ENCODE measurements around the gene NPPC.
"Not testable (repeated sequence)": the region's sequence is repeated elsewhere in the genome, so short reads cannot be mapped to it uniquely, and the experiment has no call there.

Gene NPPC, protein sequence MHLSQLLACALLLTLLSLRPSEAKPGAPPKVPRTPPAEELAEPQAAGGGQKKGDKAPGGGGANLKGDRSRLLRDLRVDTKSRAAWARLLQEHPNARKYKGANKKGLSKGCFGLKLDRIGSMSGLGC

DNA sequence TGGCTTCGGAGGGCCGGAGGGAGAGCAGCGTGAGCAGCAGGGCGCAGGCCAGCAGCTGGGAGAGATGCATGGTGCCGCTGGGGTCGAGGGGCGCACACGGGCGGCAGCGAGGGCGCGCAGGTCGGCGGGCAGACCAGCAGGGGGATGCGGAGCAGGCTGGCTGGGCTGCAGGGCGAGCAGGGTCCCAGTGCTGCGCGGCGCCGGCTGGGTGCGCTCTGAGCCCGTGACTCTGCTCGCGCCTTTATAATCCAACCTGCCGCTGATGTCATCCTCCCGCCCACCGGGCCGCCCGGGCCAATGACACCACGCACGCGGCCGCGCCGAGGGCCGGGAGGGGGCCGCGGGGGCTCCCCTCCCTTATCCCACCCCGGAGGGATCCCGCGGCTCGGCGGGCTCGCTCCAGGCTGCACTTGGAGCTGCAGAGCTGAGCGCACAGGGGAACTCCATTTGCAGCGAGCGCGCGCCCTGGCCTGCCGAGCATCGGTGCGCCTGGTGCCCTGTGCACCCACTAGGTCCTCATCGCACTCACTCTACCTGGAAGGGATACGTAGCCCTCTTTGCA lies at the start of gene NPPC:
TSS of gene NPPC (minus strand) at position 217 of the 562 bp plus-strand sequence. CDS start at position 70, 147 bp downstream.
- DNase-seq, result no peak

DNA sequence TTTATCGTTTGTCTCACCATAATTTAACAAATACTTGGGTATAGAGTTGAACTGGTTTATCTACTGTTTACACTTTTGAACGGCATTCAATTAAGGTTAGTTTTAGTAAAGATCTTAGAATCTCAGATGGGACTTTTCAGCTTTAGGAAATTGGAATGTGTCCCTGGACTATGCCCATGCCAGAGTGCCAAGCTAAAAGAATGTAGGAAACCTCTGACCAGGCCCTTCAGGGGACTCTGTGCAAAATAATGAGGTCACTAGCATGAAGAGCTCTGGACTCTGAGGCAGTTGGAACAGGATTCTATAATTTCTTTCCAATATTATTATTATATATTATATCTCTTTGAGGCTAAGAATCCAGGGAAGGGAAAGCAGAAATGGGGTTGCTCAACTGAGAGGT lies 48.8 kb upstream of the NPPC start:
- no peak for DNase-seq

DNA sequence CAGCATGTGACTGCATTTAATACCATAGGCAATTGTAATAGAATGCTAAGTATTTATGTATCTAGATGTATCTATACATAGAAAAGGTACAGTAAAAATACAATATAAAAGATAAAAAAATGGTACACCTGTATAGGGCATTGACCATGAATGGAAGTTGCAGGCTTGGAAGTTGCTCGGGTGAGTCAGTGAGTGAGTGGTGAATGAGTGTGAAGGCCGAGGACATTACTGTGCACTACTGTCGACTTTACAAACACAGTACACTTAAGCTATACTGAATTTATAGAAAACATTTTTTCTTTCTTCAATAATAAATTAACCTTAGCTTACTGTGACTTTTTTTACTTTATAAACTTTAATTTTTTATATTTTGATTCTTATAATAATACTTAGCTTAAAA lies 44.3 kb upstream of the NPPC start:
- no peak for DNase-seq

DNA sequence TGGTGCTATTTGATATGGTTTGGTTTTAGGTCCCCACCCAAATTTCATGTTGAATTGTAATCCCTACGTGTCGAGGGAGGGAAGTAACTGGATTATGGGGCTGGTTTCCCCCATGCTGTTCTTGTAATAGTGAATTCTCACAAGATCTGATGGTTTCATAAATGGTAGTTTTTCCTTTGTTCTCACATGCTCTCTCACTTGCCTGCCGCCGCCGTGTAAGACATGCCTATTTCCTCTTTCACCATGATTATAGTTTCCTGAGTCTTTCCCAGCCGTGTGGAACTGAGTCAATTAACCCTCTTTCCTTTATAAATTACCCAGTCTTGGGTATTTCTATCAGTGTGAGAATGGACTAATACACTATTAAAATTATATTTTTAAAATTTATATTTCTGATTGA lies 42.6 kb upstream of the NPPC start:
- DNase-seq, result no peak

DNA sequence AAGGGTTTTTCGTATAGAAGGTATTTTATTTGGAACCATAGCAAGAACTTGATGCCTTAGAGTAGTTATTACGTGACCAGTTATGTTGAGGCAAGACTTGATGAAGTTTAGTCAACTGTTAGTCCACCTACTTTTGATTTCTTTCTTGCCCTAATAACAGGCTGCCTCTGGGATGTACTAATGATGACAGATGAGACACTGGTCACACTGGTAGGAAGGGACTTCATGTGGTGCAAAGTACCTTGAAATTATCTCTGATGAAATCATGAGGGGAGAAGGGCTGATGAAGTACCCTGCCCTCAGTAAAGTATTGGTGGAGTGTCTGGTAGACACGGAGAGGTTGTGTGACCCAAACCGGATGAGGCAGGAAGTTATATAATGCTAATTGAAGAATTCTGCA lies 40.7 kb upstream of the NPPC start:
- no peak for DNase-seq

DNA sequence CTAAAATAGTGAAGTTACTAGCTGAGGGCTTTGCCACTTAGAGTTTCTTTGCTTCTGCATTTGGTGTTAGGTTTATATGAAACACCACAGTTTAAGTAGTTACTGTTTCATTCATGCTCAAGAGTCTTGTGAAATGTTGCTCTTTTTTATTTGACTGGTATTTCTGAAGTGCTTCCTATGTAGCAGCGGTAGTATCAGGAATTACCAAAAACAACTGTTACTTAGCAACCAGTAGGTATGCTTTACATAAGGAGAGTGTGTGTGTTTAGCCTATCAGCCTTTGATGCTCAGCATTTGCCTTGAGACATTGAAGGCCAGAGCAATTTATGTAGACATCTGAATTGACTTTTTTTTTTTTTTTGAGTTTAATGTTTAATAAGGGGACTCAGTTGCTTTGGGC lies 38.9 kb upstream of the NPPC start:
- no peak for DNase-seq

DNA sequence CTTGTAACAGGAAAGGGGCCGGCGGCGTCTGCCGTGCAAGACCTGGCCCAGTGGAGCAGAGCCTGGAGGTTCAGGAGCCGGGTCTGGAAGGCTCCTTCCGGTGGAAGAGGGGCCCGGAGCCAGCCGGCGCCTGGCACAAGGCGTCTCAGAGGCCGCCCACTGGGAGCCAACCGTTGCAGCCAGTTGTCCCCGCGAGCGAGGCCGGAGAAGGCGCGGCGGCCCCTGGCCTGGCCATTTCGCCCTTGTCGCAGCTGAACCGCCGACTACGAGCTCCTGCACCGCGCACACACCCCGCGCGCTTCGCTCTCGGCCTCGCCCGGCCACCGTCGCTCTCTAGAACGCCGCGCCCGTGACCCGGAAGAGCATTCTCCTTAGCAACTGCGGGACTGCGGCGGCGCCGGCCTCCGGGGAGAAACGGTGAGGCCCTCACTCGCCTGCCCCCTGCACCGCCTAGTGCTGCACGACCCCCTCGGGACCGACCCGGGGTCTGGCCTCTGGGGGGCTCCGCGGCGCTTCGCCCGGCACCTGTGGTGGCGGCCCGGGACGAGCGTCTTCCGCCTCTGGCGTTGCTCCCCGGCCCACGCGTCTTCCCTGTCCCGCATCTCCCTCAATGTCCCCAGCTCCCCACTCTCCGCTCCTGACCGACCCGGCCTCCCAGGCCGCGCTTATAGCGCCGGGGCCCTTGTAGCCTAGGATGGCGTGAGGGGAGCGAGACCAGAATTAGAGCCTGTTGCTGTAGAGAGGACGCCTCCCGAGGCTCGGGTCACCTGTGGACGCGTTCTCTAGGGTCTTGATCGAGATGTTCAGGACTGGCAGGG lies 35.4 kb upstream of the NPPC start, which contains the start of gene DIS3L2:
TSS of gene DIS3L2 (plus strand) at position 365 of the 818 bp plus-strand sequence. CDS start 53,215 bp downstream, outside the sequence.
- peak; percentile 2 for DNase-seq

DNA sequence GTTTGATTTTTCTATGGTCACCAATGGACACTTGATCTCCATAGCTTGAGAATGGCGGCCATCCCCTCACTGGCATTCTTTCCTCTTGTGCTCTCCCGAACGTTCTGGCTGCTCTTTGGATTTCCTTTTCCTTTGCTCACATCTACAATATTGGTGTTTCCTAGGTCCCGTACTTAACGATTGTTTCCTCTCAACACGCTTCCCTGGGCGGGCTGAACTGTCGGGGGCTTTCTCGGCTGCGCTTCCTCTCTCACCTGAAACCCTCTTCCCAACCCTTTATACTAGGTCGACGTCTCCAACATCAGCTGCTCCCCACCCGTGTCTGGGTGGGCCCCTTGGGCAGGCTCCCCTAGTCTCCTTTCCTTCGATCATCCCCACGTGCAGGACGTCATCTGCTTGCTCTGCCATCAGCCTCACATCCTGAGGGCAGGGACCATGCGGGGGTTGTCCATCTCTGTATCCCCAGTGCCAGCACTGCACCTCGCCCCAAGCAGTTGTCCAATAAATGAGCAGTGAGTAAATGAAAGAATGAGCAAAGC lies 34.7 kb upstream of the NPPC start:
- DNase-seq, result no peak

DNA sequence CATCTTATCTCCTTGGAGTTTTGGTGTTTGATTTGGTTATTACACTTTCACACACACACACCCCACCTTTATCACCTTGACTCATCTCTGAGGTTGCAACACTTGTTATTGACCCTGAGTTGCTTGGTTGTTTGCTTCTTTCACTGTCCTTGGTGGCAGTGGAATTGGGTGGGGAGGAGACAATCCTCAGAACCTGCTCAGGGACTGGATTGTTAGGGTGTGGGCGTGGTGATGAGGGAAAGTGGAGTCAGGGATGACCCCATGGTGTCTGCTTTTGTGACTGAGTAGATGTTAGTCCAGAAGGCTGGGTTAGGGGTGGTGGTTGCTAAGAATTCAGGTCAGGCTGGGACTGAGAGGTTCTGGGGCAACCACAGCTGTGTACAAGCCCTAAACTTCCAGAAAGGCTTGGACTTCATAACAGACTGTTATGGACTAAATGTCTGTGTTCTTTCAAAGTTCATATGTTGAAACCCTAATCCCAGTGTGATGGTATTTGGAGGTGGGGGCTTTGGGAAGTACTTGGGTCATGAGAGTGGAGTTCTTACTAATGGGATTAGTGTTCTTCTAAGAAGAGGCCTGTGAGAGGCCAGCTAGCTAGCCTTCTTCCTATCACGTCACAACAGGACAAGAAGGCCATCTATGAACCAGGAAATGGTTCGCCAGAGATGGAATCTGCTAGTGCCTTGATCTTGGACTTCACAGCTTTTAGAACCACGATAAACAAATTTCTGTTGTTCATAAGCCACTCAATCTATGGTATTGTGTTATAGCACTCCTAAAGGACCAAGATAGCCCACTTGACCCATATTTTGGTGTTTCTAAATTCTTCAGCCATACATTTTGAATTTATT lies 31.9 kb upstream of the NPPC start:
- no peak for DNase-seq

DNA sequence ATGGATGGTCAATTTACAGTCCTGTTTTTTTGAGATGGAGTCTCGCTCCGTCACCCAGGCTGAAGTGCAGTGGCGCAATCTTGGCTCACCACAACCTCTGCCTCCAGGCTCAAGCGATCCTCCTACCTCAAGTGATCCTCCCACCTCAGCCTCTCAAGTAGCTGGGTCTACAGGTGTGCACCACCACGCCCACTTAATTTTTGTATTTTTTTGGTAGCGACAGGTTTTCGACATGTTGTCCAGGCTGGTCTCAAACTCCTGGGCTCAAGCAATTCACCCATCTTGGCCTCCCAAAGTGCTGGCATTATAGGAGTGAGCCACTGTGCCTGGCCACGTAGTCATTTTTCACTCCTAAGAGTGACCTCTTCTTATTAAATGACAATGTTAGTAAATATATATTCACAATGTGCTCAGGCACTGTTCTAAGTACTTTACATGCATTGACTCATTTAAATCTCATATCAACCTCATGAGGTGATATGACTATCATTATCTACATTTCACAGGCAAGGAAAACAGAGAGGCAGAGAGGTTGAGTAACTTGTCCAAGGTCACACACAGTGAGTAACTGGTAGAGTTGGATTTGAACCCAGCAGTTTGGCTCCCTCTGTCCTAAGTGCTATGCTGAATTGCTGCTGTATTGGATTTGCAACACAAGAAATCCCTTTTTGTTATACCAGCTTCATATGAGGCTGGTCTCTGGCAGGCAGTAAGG lies 29.7 kb upstream of the NPPC start:
- no peak for DNase-seq

DNA sequence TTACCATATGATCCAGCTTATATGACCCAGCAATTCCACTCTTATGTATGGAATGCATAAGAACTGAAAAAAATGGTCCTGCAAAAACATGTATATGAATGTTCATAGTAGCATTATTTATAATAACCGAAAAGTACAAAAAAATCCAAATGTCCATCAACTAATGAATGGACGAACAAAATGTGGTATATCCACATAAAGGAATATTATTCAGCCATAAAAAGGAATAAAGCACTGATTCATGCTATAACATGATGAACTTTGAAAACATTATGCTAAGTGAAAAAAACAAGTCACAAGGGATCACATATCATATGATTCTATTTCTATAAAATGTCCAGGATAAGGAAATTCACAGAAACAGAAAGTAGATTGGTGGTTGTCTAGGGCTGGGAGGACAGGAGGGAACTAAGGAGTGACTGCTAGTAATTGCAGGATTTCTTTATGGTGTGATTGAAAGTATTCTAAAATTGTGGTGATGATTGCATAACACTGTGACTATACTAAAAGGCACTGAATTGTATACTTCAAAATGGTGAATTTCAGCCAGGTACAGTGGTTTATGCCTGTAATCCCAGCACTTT lies 25.3 kb upstream of the NPPC start:
- no peak for DNase-seq

DNA sequence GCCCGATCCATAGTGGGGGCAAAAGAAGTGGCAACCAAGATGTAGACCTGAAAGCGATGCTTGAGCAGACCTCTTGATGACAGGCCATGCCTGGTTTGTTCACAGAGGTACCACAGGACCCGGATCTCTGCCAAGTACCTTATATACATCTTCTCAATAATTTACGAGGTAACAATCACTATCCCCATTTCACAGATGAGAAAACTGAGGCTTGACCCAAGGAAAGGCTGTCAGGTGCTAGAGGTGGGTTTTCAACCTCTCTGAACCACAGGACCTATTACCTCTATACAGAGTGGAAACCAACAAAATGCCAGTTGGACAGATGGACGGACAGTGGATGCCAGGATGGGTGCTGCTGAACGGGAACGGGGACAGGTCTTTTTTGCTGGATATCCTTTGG lies 21.5 kb upstream of the NPPC start:
- DNase-seq, result no peak

DNA sequence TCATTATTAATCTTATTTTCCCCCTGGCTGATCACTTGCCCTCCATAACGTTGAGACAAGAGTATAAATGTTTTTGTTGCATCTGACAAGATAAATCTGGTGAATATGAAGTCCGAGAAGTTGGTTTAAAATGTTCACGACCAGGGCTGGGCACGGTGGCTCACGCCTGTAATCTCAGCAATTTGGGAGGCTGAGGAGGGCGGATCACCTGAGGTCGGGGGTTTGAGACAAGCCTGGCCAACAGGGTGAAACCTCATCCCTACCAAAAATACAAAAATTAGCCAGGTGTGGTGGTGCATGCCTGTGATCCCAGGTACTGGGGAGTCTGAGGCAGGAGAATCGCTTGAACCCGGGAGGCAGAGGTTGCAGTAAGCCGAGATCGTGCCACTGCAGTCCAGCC lies 20.9 kb upstream of the NPPC start:
- DNase-seq, result not testable (repeated sequence)

DNA sequence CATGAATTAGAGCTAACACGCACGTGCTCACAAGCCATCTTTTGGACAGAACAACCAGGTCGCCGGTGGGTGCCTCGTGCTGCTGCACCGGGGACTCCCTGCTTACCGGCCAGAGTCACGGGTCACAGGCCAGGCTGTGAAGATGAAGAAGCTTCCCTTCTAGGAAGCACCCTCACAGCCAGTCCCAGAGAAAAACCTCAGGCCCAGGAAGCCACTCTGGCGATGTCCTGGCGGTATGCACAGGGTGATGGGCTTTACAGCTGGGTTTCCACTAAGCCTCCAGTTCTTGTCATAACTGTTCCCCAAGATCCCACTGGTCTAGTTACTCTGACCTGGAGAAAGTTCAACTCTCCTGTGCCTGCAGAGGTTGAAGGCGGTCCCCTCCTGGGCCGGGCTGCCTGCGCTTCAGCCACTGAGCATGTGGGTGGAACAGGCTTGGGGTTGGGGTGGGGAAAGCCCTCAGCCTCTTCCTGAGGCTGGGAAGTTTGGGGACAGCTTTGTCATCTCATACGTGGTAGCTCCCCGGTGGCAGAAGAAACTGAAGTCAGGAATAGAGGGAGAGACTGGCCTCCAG lies 20.1 kb upstream of the NPPC start:
- no peak for DNase-seq

DNA sequence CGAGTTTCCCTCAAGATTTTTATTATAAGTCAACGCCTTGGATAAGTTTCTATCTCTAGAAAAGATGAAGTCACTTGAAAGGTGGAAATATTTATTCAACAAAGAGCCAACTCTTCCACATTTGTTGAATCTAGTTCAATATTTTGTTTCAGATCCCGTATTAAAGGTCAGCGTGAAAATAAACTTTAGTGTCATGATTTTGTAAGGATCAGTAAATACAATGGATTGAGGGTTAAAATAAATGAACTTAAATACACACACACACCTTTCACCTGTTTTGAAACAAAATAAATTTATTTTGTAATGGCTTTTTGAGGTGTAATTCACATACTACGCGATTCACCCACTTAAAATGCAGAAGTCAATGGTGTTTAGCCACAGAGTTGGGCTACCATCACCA lies 16.0 kb upstream of the NPPC start:
- no peak for DNase-seq

DNA sequence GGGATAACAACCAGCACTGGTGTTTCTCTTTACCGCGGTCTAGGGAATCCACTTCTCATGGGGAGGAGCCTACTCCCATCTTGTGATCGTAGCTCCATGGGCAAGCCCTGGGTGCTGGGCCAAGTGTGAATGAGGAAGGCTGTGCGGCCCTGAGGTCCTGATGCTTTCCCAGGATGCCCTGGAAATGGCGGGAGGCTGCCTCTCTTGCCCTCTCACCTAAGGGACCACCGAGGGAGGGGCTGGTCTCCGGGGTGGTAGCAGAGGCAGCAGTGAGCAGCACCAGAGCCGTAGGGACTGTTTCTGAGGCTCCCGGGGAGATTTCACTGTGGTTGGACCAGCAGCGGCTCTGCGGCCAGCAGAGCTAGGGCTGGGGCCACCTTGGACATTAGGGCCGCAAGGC lies 15.5 kb upstream of the NPPC start:
- no peak for DNase-seq

DNA sequence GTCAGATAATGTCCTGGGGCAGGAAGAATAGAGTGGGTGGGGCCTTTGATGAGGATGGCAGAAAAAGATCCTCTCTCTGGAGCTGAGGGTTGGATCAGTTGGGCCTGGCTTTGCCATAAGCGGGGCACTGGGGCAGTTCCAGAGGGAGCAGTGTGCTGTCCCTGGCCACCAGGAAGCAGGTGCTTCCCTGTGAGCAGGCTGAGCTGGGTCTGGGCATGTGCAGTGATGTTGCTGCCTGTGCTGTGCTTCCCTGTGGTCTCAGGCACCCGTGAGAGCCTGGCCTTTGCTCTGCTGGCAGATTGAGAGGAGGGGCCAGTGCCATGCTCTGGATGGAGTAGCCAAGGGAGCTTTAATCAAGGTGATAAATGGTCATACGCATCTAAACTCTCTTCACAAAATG lies 14.6 kb upstream of the NPPC start:
- DNase-seq, result no peak

DNA sequence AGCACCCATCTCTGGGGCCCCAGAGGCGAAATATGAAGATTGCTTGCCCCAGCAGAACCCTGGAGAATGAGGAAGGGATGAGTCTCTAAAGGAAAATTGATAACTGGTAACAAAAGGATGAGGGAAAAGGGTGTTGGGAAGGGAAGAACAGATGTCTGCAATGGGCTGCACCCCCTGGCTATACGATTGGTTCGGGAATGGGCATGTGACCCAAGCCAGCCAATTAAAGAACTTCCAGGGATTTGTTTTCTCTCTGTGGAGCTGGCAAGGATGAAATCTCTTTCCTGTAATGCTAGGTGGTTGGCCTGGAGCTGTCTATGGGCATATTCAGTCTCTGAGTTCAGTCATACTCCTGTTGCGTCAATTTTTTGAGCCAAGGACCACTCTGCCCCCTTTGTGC lies 12.8 kb upstream of the NPPC start:
- no peak for DNase-seq

DNA sequence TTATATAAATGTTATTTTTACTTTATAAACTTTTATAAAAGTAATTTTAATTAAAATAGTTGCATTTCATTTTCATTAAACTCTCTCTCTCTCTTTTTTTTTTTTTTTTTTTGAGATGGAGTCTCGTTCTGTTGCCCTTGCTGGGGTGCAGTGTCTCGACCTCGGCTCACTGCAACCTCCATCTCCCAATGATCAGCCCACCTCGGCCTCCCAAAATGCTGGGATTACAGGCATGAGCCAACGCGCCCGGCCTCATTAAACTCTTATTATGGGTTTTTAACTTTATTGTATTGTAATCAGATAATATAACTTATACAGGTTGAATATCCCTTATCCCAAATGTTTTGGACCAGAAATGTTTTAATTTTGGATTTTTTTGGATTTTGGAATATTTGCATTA lies 10.9 kb upstream of the NPPC start:
- no peak for DNase-seq

DNA sequence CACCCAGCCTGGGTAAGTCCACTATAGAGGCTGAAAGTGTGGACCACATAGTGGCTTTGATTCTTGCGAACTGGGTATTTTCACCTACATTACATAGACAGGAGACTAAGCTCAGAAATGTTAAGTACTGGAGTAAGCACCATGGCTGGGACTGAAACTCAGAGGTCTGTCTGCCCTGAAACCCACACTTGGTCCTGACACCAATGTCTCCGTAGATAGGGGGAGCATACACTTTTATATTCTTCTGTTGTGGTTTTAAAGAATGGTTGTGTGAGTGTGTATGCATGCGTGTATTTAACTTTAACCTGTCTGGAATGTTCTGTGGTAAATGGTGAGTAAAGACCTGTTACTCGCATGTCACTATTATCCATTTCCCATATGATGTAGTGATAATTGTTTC lies 10.3 kb upstream of the NPPC start:
- no peak for DNase-seq

DNA sequence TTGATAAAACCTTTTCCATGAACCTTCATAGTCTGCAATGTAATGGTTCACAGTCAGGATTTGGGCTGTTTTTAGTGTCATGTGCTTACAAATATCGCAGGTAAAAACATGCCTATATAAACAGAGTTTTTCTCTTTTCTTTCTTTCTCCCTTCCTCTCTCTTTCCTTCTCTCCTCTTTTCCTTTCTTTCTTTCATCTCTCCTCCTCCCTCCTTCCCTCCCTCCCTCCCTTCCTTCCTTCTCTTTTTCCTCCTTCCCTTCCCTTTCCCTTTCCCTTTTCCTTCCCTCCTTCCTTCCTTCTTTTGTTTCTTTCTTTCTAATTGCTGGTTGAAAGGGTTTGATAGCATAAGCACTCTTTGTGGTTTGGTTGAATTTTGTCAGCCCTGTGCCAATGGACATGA lies 9.6 kb upstream of the NPPC start:
- DNase-seq, result no peak

DNA sequence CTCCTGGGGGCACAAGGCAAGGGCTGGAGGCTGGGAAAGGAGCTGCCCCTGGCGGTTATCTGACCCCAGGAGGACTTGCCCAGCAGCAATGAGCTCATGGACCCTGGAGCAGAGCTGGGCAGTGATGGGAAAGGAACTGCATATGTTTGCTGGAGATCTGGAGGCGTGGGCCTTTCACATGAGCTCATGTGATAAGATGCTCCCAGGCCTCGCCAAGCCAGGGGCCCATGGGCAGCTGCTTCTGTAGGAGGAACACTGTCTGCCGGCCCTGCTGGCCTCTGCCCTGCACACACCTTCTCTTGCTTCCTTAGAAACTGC lies 9.0 kb upstream of the NPPC start:
- no peak for DNase-seq
